HEK293 (cell line): ENCODE data around the gene EPHB1.

Experiments
- CTCF ChIA-PET: fragments of 350-600 bp; formaldehyde crosslinking; extraction: SDS; loops from one replicate; lab custom pipeline; 2021; ENCODE audit warnings: antibody characterized with exemption; lab: Yijun Ruan, JAX
- POLR2A ChIA-PET: fragments of 300-600 bp; formaldehyde crosslinking; extraction: SDS; loops from one replicate; lab custom pipeline; 2020; ENCODE audit warnings: antibody characterized with exemption, inconsistent platforms; lab: Yijun Ruan, JAX
- H3K27ac ChIP-seq: fragments of 200-500 bp; sonication (Bioruptor generic); 2 replicates; pipeline ENCODE4 v1.5.1; 2014; ENCODE audit warnings: low read depth, low read length, control low read depth, inconsistent platforms; ENCODE audit errors: extremely low read depth
- H3K36me3 ChIP-seq, 2 experiments: fragments of 200-500 bp in 1 of 2; sonication (Bioruptor generic) in 1 of 2; 1 replicate in 1 of 2; 2 replicates in 1 of 2; pipeline ENCODE4 v1.5.1; 2014 to 2017; ENCODE audit warnings: inconsistent platforms in 2 of 2, low read length in 2 of 2; ENCODE audit not compliant: control insufficient read depth in 2 of 2, insufficient read depth in 1 of 2
- H3K4me1 ChIP-seq: fragments of 200-500 bp; sonication (Bioruptor generic); 2 replicates; pipeline ENCODE4 v1.5.1; 2014; ENCODE audit warnings: mild to moderate bottlenecking, low read length, inconsistent platforms; ENCODE audit not compliant: control insufficient read depth, insufficient read depth
- H3K4me3 ChIP-seq: 2 replicates; pipeline ENCODE4 v1.5.1; 2011; ENCODE audit warnings: low read depth, mild to moderate bottlenecking, control low read depth, low read length, moderate library complexity
- H3K9me3 ChIP-seq: fragments of 200-500 bp; sonication (Bioruptor generic); 2 replicates; pipeline ENCODE4 v1.5.1; 2014; ENCODE audit warnings: low read depth, low read length, inconsistent platforms; ENCODE audit not compliant: control insufficient read depth, insufficient read depth
- BCL11B ChIP-seq: fragments of 450-650 bp; formaldehyde crosslinking; IDR thresholded peaks from 2 replicates; pipeline ENCODE4 v1.5.1; 2016; ENCODE audit warnings: low read depth, missing biosample characterization, missing genetic modification characterization
- HIC1 ChIP-seq: fragments of 450-650 bp; formaldehyde crosslinking; IDR thresholded peaks from 2 replicates; pipeline ENCODE4 v1.5.1; 2016; ENCODE audit warnings: missing biosample characterization, missing genetic modification characterization
- IKZF3 ChIP-seq: fragments of 450-650 bp; IDR thresholded peaks from 2 replicates; pipeline ENCODE4 v1.5.0; 2018; ENCODE audit warnings: missing biosample characterization, mild to moderate bottlenecking, missing genetic modification characterization, moderate library complexity
- KLF7 ChIP-seq: fragments of 450-650 bp; formaldehyde crosslinking; IDR thresholded peaks from 2 replicates; pipeline ENCODE4 v1.5.1; 2016; ENCODE audit warnings: missing biosample characterization, missing genetic modification characterization, borderline replicate concordance
- MYNN ChIP-seq: fragments of 450-650 bp; formaldehyde crosslinking; IDR thresholded peaks from 2 replicates; pipeline ENCODE4 v1.5.1; 2016; ENCODE audit warnings: missing biosample characterization, missing genetic modification characterization, borderline replicate concordance
- OSR2 ChIP-seq: fragments of 450-650 bp; formaldehyde crosslinking; IDR thresholded peaks from 2 replicates; pipeline ENCODE4 v1.5.1; 2016; ENCODE audit warnings: missing biosample characterization, missing genetic modification characterization
- PRDM4 ChIP-seq: fragments of 450-650 bp; formaldehyde crosslinking; IDR thresholded peaks from 2 replicates; pipeline ENCODE4 v1.5.1; 2017; ENCODE audit warnings: missing biosample characterization, missing genetic modification characterization
- SCRT1 ChIP-seq: fragments of 450-650 bp; formaldehyde crosslinking; IDR thresholded peaks from 2 replicates; pipeline ENCODE4 v1.5.1; 2016; ENCODE audit warnings: missing biosample characterization, missing genetic modification characterization, borderline replicate concordance
- SP2 ChIP-seq: fragments of 450-650 bp; formaldehyde crosslinking; IDR thresholded peaks from 2 replicates; pipeline ENCODE4 v1.5.1; 2016; ENCODE audit warnings: missing biosample characterization, missing genetic modification characterization
- ZBTB17 ChIP-seq: fragments of 450-650 bp; formaldehyde crosslinking; IDR thresholded peaks from 2 replicates; pipeline ENCODE4 v1.5.1; 2016; ENCODE audit warnings: missing biosample characterization, missing genetic modification characterization
- ZFP41 ChIP-seq: fragments of 450-650 bp; formaldehyde crosslinking; IDR thresholded peaks from 2 replicates; pipeline ENCODE4 v1.5.1; 2016; ENCODE audit warnings: missing biosample characterization, missing genetic modification characterization, borderline replicate concordance
- ZNF132 ChIP-seq: fragments of 450-650 bp; formaldehyde crosslinking; IDR thresholded peaks from 2 replicates; pipeline ENCODE4 v1.5.1; 2017; ENCODE audit warnings: missing biosample characterization, missing genetic modification characterization, borderline replicate concordance
- ZNF223 ChIP-seq: fragments of 450-650 bp; formaldehyde crosslinking; IDR thresholded peaks from 2 replicates; pipeline ENCODE4 v1.5.1; 2016; ENCODE audit warnings: missing biosample characterization, missing genetic modification characterization
- ZNF350 ChIP-seq: fragments of 450-650 bp; formaldehyde crosslinking; IDR thresholded peaks from 2 replicates; pipeline ENCODE4 v1.5.0; 2017; ENCODE audit warnings: missing biosample characterization, mild to moderate bottlenecking, missing genetic modification characterization
- ZNF394 ChIP-seq: fragments of 450-650 bp; formaldehyde crosslinking; IDR thresholded peaks from 2 replicates; pipeline ENCODE4 v1.5.1; 2016; ENCODE audit warnings: missing biosample characterization, missing genetic modification characterization, mild to moderate bottlenecking, moderate library complexity, borderline replicate concordance
- ZNF488 ChIP-seq: fragments of 450-650 bp; formaldehyde crosslinking; IDR thresholded peaks from 2 replicates; pipeline ENCODE4 v1.5.1; 2016; ENCODE audit warnings: missing biosample characterization, missing genetic modification characterization
- ZNF501 ChIP-seq: fragments of 450-650 bp; formaldehyde crosslinking; IDR thresholded peaks from 2 replicates; pipeline ENCODE4 v1.5.1; 2016; ENCODE audit warnings: missing biosample characterization, missing genetic modification characterization
- ZNF529 ChIP-seq: fragments of 450-650 bp; formaldehyde crosslinking; IDR thresholded peaks from 2 replicates; pipeline ENCODE4 v1.5.1; 2017; ENCODE audit warnings: missing genetic modification characterization, missing biosample characterization; ENCODE audit not compliant: insufficient replicate concordance
- ZNF555 ChIP-seq: fragments of 450-650 bp; formaldehyde crosslinking; conservative IDR thresholded peaks from 2 replicates; pipeline ENCODE4 v1.5.1; 2017; ENCODE audit warnings: missing biosample characterization, mild to moderate bottlenecking, missing genetic modification characterization, inconsistent platforms
- ZNF571 ChIP-seq: fragments of 450-650 bp; formaldehyde crosslinking; IDR thresholded peaks from 2 replicates; pipeline ENCODE4 v1.5.0; 2017; ENCODE audit warnings: missing biosample characterization, missing genetic modification characterization
- ZNF580 ChIP-seq: fragments of 450-650 bp; formaldehyde crosslinking; IDR thresholded peaks from 2 replicates; pipeline ENCODE4 v1.5.1; 2016; ENCODE audit warnings: missing biosample characterization, missing genetic modification characterization
- ZNF785 ChIP-seq: fragments of 450-650 bp; formaldehyde crosslinking; IDR thresholded peaks from 2 replicates; pipeline ENCODE4 v1.5.1; 2016; ENCODE audit warnings: missing biosample characterization, missing genetic modification characterization
- ZSCAN18 ChIP-seq: fragments of 450-650 bp; formaldehyde crosslinking; IDR thresholded peaks from 2 replicates; pipeline ENCODE4 v1.5.1; 2016; ENCODE audit warnings: missing biosample characterization, missing genetic modification characterization
- ZSCAN23 ChIP-seq: fragments of 450-650 bp; formaldehyde crosslinking; IDR thresholded peaks from 2 replicates; pipeline ENCODE4 v1.5.1; 2016; ENCODE audit warnings: missing biosample characterization, missing genetic modification characterization

EPHB1 gene

GRCh38 chr3:135084976-135085375 is 289.9 kb downstream of the EPHB1 start (continued):
- TF ChIP-seq PRDM4 (tag by site-specific recombination) (no peak), ZNF488 (tag by site-specific recombination) (no peak), ZSCAN18 (tag by site-specific recombination) (no peak), BCL11B (tag by site-specific recombination) (no peak), ZFP41 (tag by site-specific recombination) (no peak), HIC1 (no peak), ZNF529 (tag by site-specific recombination) (no peak), ZSCAN23 (tag by site-specific recombination) (no peak), ZNF394 (tag by site-specific recombination) (no peak), ZNF223 (tag by site-specific recombination) (no peak), ZNF580 (tag by site-specific recombination) (no peak), OSR2 (no peak)

- CTCF ChIA-PET = no interaction called here
- H3K9me3 ChIP-seq = no peaks in the 10 kb centered on the region
Observed at GRCh38 chr3:135085652-135086436, 290.8 kb downstream of the EPHB1 start.

More at GRCh38 chr3:135085652-135086436, 290.8 kb downstream of the EPHB1 start:
- H3K27ac ChIP-seq = no peak overlapping the region
- H3K4me3 ChIP-seq = no peak overlapping the region
- no peaks in the 10 kb centered on the region for H3K4me1 ChIP-seq
- POLR2A ChIA-PET = no interaction called here
- no peaks in the 10 kb centered on the region for H3K36me3 ChIP-seq
- TF ChIP-seq ZNF350 (tag by site-specific recombination) (no peak), MYNN (no peak), ZNF488 (tag by site-specific recombination) (no peak), IKZF3 (no peak), ZNF571 (tag by site-specific recombination) (no peak), ZNF132 (tag by site-specific recombination) (no peak), SCRT1 (tag by site-specific recombination) (no peak), SP2 (tag by site-specific recombination) (no peak), BCL11B (tag by site-specific recombination) (no peak), ZNF785 (tag by site-specific recombination) (no peak), KLF7 (tag by site-specific recombination) (no peak), ZBTB17 (no peak), ZNF501 (tag by site-specific recombination) (no peak), ZNF555 (tag by site-specific recombination) (no peak)
- TF ChIP-seq, all 188 proteins: peak for 0
